SK-N-SH (cell line): ENCODE results near the gene HRCT1. TPM values are rescaled to one million over a fixed set of nuclear protein-coding genes. Genes with fewer than 3 reads are reported as not detected.

ENCODE experiments used
- CTCF ChIA-PET: fragments of 300-600, 350-600 bp; formaldehyde crosslinking; extraction: SDS; loops from one replicate; lab custom pipeline; 2021; lab: Yijun Ruan, JAX
- POLR2A ChIA-PET: fragments of 350-600 bp; sonication (Branson Sonifier 250); formaldehyde crosslinking; extraction: SDS; loops from one replicate; lab custom pipeline; 2020; ENCODE audit warnings: antibody characterized with exemption, inconsistent platforms; lab: Yijun Ruan, JAX
- DNase-seq: peaks from one replicate; pipeline ENCODE4 v3.0.0; 2012
- H2AFZ ChIP-seq: fragments of 200-600 bp; sonication (generic); 2 replicates; pipeline ENCODE4 v1.8.1; 2016; ENCODE audit warnings: antibody characterized with exemption, mild to moderate bottlenecking, low read depth
- H3F3A ChIP-seq: fragments of 200-600 bp; sonication (generic); replicated peaks from 2 replicates; pipeline ENCODE3; 2016; ENCODE audit warnings: antibody characterized with exemption, mild to moderate bottlenecking; ENCODE audit not compliant: insufficient read depth
- H3K27ac ChIP-seq, 2 experiments: fragments of 200-500 bp in 1 of 2; fragments of 200-600 bp in 1 of 2; sonication (Bioruptor generic) in 1 of 2; sonication (generic), shearing (Covaris generic) in 1 of 2; 2 replicates each; pipeline versions ENCODE4 v1.5.1 to v1.6.1; 2014 to 2016; ENCODE audit warnings: low read depth in 2 of 2, inconsistent platforms in 1 of 2, low read length in 1 of 2, mild to moderate bottlenecking in 1 of 2, mixed read lengths in 1 of 2
- H3K27me3 ChIP-seq: fragments of 200-600 bp; sonication (generic), shearing (Covaris generic); 2 replicates; pipeline ENCODE4 v1.6.1; 2016; ENCODE audit warnings: mixed run types; ENCODE audit not compliant: insufficient read depth
- H3K36me3 ChIP-seq, 2 experiments: fragments of 200-500 bp in 1 of 2; fragments of 200-600 bp in 1 of 2; sonication (Bioruptor generic) in 1 of 2; sonication (generic) in 1 of 2; replicated peaks in 1 of 2; 2 replicates each; pipeline versions ENCODE3 to v1.5.1; 2014 to 2016; ENCODE audit warnings: low read length in 1 of 2, mild to moderate bottlenecking in 1 of 2; ENCODE audit not compliant: insufficient read depth in 2 of 2, control insufficient read depth in 1 of 2
- H3K4me1 ChIP-seq, 2 experiments: fragments of 200-500 bp in 1 of 2; fragments of 200-600 bp in 1 of 2; sonication (Bioruptor generic) in 1 of 2; sonication (generic), shearing (Covaris generic) in 1 of 2; 2 replicates each; pipeline versions ENCODE4 v1.5.1 to v1.6.1; 2014 to 2016; ENCODE audit warnings: low read depth in 1 of 2, low read length in 1 of 2, mixed run types in 1 of 2; ENCODE audit not compliant: insufficient read depth in 2 of 2, control insufficient read depth in 1 of 2
- H3K4me2 ChIP-seq: fragments of 200-600 bp; sonication (generic), shearing (Covaris generic); 2 replicates; pipeline ENCODE4 v1.6.1; 2017; ENCODE audit warnings: mixed run types
- H3K4me3 ChIP-seq, 2 experiments: fragments of 200-500 bp in 1 of 2; fragments of 200-600 bp in 1 of 2; sonication (Bioruptor generic) in 1 of 2; sonication (generic), shearing (Covaris generic) in 1 of 2; 2 replicates each; pipeline versions ENCODE4 v1.5.1 to v1.8.1; 2014 to 2016; ENCODE audit warnings: low read depth in 2 of 2, inconsistent platforms in 1 of 2, low read length in 1 of 2, mild to moderate bottlenecking in 1 of 2, mixed read lengths in 1 of 2, moderate library complexity in 1 of 2
- H3K79me2 ChIP-seq: fragments of 200-600 bp; sonication (generic); 2 replicates; pipeline ENCODE4 v1.8.1; 2017; ENCODE audit warnings: mild to moderate bottlenecking; ENCODE audit not compliant: insufficient read depth
- H3K9ac ChIP-seq: fragments of 200-600 bp; sonication (generic); 2 replicates; pipeline ENCODE4 v1.6.1; 2017; ENCODE audit warnings: mixed run types
- H3K9me2 ChIP-seq: fragments of 200-600 bp; sonication (generic); 2 replicates; pipeline ENCODE4 v1.6.1; 2017; ENCODE audit warnings: mixed run types
- H3K9me3 ChIP-seq: fragments of 200-600 bp; sonication (generic); 2 replicates; pipeline ENCODE4 v1.6.1; 2017; ENCODE audit warnings: mixed run types, mild to moderate bottlenecking, moderate library complexity
- H4K20me1 ChIP-seq: fragments of 200-600 bp; sonication (generic); 2 replicates; pipeline ENCODE4 v1.6.1; 2017; ENCODE audit warnings: mild to moderate bottlenecking, mixed run types; ENCODE audit not compliant: insufficient read depth
- ELF1 ChIP-seq: IDR thresholded peaks from 2 replicates; pipeline ENCODE4 v1.4.0; 2012
- EP300 ChIP-seq, 2 experiments: IDR thresholded peaks; 2 replicates each; pipeline versions ENCODE4 v1.4.0 to v1.6.1; 2012; ENCODE audit warnings: borderline replicate concordance in 1 of 2, low read depth in 1 of 2, low read length in 1 of 2
- EZH2phosphoT487 ChIP-seq: fragments of 200-600 bp; sonication (generic); IDR thresholded peaks from 2 replicates; pipeline ENCODE4 v1.6.1; 2017; ENCODE audit warnings: low read depth, mixed run types, mild to moderate bottlenecking, antibody characterized with exemption, moderate library complexity, borderline replicate concordance
- FOXJ3 ChIP-seq: sonication (generic); formaldehyde crosslinking; IDR thresholded peaks from 2 replicates; pipeline ENCODE4 v1.5.1; 2020; ENCODE audit warnings: mild to moderate bottlenecking, missing genetic modification reagents
- FOXM1 ChIP-seq: IDR thresholded peaks from 2 replicates; pipeline ENCODE4 v1.4.0; 2012; ENCODE audit warnings: low read depth, mild to moderate bottlenecking
- IRF3 ChIP-seq: fragments of 150-350 bp; IDR thresholded peaks from 2 replicates; pipeline ENCODE4 v1.6.1; 2016; ENCODE audit warnings: mild to moderate bottlenecking, low read depth, low read length
- JUND ChIP-seq: IDR thresholded peaks from 2 replicates; pipeline ENCODE4 v1.4.0; 2012
- NFIC ChIP-seq: IDR thresholded peaks from 2 replicates; pipeline ENCODE4 v1.4.0; 2012; ENCODE audit warnings: borderline replicate concordance
- NRF1 ChIP-seq: IDR thresholded peaks from 2 replicates; pipeline ENCODE4 v1.6.1; 2012; ENCODE audit warnings: low read depth, mild to moderate bottlenecking, low read length
- PBX3 ChIP-seq: IDR thresholded peaks from 2 replicates; pipeline ENCODE4; 2012
- POLR2AphosphoS5 ChIP-seq: IDR thresholded peaks from 2 replicates; pipeline ENCODE4 v1.6.1; 2012; ENCODE audit warnings: low read depth, low read length
- RFX5 ChIP-seq: IDR thresholded peaks from 2 replicates; pipeline ENCODE4 v1.6.1; 2012; ENCODE audit warnings: mild to moderate bottlenecking, improper control_type of control experiment, low read length
- RXRA ChIP-seq: IDR thresholded peaks from 2 replicates; pipeline ENCODE4 v1.4.0; 2012; ENCODE audit warnings: low read depth, mild to moderate bottlenecking, borderline replicate concordance
- SMC3 ChIP-seq: IDR thresholded peaks from 2 replicates; pipeline ENCODE4 v1.6.1; 2012; ENCODE audit warnings: low read depth, low read length, improper control_type of control experiment
- TAF1 ChIP-seq: IDR thresholded peaks from 2 replicates; pipeline ENCODE4 v1.6.1; 2012; ENCODE audit warnings: low read depth, mild to moderate bottlenecking, low read length, moderate library complexity, borderline replicate concordance
- YY1 ChIP-seq: IDR thresholded peaks from 2 replicates; pipeline ENCODE4 v1.4.0; 2012; ENCODE audit warnings: low read depth, mild to moderate bottlenecking
- WGBS: methylation state at CpG from one replicate; pipeline ENCODE4 v1.1.6; 2017; ENCODE audit warnings: low lambda C conversion rate; 5-methylcytosine and 5-hydroxymethylcytosine counted together
- polyA plus RNA-seq, 3 experiments: library from polyadenylated mRNA; depleted of rRNA; stranded (reverse); fragments of >200 nt; gene quantifications; 2 replicates each; pipeline ENCODE4 v1.2.3, GENCODE V29; 2012

The HRCT1 gene
- polyA plus RNA-seq, 1 of the 3 experiments (the other 2 are of a cell fraction): 3.0 TPM

GRCh38 chr9:35914301-35914807 is 8.4 kb downstream of the HRCT1 start:
- Histone ChIP-seq H3F3A (peaks cover 8% of the 10 kb centered on the region), H3K4me2 (no peak overlapping the region), H3K9me3 (no peaks in the 10 kb centered on the region), H3K27ac (no peak overlapping the region), H2AFZ (0 out of 2 replicates have a peak overlapping the region, but pooled peaks have one; percentile 29), H3K36me3 (no peaks in the 10 kb centered on the region), H3K4me3 (no peak overlapping the region), H3K79me2 (no peaks in the 10 kb centered on the region; the same call in 1 of the 2 replicates), H3K27me3 (no peaks in the 10 kb centered on the region), H3K4me1 (peaks cover 0 to 3% of the 10 kb centered on the region in 2 experiments; a peak in 1 of 4 replicates), H4K20me1 (no peaks in the 10 kb centered on the region), H3K9ac (no peak overlapping the region), H3K9me2 (no peaks in the 10 kb centered on the region)
- TF ChIP-seq ELF1 (no peak), FOXM1 (no peak)
- WGBS: 66% methylated on average over 9 of the region's 9 CpGs
- peak; percentile 70 for DNase-seq
- ChIA-PET CTCF (interaction anchor here (1.1 to 2.0 kb wide), 2 partner anchors 11 to 31 kb away, joined by 3 to 6 read pairs; no protein-coding TSS in a partner anchor), POLR2A (no interaction called here)

- peaks cover 0 to 7% of the 10 kb centered on the region in 2 experiments; a peak in 1 of 4 replicates for H3K4me1 ChIP-seq
- no peaks in the 10 kb centered on the region for H3K36me3 ChIP-seq
- ChIA-PET POLR2A (no interaction called here), CTCF (no interaction called here)
- H2AFZ ChIP-seq: no peak overlapping the region
- no peaks in the 10 kb centered on the region for H3K9me2 ChIP-seq
- H4K20me1 ChIP-seq: no peaks in the 10 kb centered on the region
- H3K27ac ChIP-seq: no peak overlapping the region
- DNase-seq: no peak
- no peaks in the 10 kb centered on the region for H3K27me3 ChIP-seq
- no peaks in the 10 kb centered on the region for H3K9me3 ChIP-seq
- no peak overlapping the region for H3K4me2 ChIP-seq
- peaks cover 14% of the 10 kb centered on the region for H3F3A ChIP-seq
- no peak overlapping the region for H3K9ac ChIP-seq
- H3K4me3 ChIP-seq: no peak overlapping the region
- no peak for TF ChIP-seq EZH2phosphoT487
- no peak for TF ChIP-seq IRF3
- no peak for TF ChIP-seq YY1
- TF ChIP-seq NRF1: no peak
- no peak for TF ChIP-seq NFIC
- TF ChIP-seq TAF1: no peak
- no peak for TF ChIP-seq SMC3
- TF ChIP-seq PBX3: no peak
- no peak for TF ChIP-seq EP300 (IDR thresholded peaks at IDR 0.05; ENCODE audit: borderline replicate concordance in 1 of 2, low read depth in 1 of 2, low read length in 1 of 2)
- TF ChIP-seq FOXJ3 (CRISPR knock-in tag): no peak
- TF ChIP-seq RFX5: no peak
- TF ChIP-seq POLR2AphosphoS5: no peak
- TF ChIP-seq RXRA: no peak
- TF ChIP-seq JUND: no peak
- no peaks in the 10 kb centered on the region for H3K79me2 ChIP-seq
- 95% methylated on average over 14 of the region's 16 CpGs for WGBS
Measured at GRCh38 chr9:35915681-35916294, 9.8 kb downstream of the HRCT1 start.
